VCaP (cell line): ENCODE results near the gene TST.

Source experiments
- H3K27ac ChIP-seq: fragments of 450-650 bp; 2 replicates; pipeline ENCODE4 v1.5.1; 2017
- CTCF ChIP-seq: fragments of 450-650 bp; conservative IDR thresholded peaks from 2 replicates; pipeline ENCODE4 v1.5.1; 2017; ENCODE audit warnings: mild to moderate bottlenecking, moderate library complexity

The TST gene

DNA sequence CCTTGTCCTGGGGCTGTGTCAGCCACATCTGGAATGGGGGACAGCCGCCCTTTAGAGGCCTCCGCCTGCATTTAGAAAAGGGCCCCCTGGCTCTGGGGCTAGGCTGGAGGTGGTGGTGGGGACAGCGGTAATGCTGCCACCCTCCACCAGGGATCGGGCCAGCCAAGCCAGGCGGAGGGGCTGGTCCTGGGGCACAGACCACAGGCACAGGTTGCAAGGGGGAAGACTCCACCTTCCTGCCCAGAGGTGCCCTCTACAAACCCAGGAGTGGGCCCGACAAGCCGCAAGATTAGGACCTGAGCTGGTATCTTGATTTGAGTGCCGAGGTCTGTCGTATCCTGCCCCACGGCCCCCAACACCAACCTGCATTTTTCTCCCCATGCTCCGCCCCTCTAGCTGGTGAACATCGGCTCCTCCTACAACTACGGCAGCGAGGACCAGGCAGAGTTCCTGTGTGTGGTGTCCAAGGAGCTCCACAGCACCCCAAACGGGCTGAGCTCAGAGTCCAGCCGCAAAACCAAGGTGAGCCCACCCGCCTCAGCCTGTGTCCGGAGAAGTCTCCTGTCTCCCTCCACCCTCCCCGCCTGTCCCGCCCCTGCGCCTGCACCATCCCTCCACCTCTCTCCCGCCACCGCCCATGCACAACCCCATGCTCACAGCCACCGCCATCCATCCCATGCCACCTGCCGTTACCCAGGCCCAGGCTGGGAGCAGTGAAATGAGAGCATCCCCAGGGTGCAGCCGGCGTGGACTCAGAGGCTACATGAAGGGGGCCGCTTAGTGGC is 39.9 kb upstream of the TST start:
- no peak overlapping the region for H3K27ac ChIP-seq
- TF ChIP-seq CTCF = no peak

DNA sequence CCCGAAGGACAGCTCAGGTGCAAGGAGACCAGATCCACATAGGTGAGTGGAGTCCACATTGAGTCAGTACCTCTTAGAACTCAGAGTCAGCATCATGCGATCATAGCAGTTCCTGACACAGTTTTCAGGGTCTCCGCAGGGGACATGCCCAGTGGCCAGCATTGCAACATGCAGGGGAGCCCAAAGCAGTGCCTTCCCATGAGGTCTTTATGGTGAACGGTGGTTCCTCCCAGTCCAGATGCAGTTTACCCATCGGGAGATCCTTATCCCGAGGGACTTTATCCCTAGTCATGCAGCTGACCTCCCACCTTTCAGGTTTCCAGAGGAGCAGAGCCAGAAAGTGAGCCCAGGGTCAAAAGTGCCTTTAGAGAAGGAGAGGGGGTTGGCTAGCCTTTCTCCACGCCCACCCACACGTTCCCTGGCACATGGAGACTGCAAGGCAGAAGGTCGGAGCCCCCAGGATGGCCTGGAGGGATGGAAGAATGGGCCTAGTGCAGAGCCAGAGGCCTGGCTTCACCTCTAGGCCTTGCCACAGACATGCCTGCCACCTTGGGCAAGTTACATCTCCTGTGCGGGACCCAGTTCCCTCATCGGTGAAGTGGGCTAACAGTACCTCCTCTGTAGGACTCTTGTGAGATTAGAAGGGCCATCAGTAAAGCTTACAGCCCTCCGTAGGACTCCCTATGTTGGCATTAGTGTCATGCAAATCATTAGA is 38.7 kb upstream of the TST start:
- no peak overlapping the region for H3K27ac ChIP-seq
- no peak for TF ChIP-seq CTCF

GRCh38 chr22:37057226-37057625 is 38.0 kb upstream of the TST start:
- TF ChIP-seq CTCF = no peak
- H3K27ac ChIP-seq = no peak overlapping the region

DNA sequence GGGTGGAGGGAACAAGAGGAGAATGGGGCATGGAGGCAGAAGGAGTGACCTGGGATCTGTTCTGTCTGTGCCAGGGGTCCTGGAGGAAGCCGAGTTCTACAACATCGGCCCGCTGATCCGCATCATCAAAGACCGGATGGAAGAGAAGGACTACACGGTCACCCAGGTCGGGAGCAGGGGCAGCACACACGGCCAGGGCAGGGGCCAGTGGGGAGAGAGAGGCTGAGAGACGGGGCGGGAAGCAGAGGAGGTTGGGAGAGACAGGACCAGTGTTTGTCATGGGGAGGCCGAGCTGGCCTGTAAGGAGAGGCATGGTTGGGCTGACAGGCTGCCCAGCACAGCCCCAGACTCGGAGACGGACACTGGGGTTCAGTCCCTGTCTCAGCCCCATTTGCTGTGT is 37.0 kb upstream of the TST start:
- no peak overlapping the region for H3K27ac ChIP-seq

DNA sequence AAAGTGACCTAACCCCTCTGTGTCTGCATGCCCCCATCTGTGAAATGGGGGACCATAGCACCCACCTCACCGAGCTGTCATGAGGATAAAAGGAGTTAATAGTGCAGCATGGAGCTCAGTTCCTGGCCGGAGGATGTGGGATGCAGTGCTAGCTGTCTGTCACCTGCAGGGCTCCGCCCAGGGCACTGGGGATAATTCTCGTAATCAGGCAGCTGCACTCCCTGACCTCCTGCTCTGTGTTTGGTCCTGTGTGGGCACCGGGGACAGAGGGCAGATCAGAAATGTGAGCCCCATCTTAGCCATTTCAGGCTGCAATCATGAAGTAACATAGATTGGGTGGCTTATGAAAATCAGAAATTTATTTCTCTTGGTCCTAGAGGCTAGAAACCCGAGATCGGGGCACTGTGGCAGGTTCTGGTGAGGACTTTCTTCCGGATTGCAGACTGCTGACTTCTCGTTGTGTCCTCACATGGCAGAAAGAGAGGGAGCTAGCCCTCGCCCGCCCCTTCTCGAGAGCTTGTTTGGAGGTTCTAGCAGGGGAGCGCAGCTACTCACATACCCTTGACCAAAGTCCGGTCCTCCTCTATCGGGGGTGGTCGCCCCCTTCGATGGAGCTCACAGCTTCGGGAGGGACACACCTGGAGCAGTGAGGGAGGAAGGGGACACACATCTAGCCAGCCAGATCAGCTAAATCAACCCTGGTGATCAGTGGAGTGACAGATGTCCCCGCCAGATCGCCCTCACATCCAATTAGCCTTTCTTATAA is 35.5 kb upstream of the TST start:
- no peak overlapping the region for H3K27ac ChIP-seq
- no peak for TF ChIP-seq CTCF

More for the DNA sequence above, 37.0 kb upstream of the TST start:
- TF ChIP-seq CTCF = no peak

- H3K27ac ChIP-seq = no peak overlapping the region
- TF ChIP-seq CTCF = no peak
These were observed 34.8 kb upstream of the TST start for GRCh38 chr22:37054056-37054395.
